SK-N-SH (cell line): ENCODE measurements around the gene PIBF1. TPM values are rescaled to one million over a fixed set of nuclear protein-coding genes. Genes with fewer than 3 reads are reported as not detected.
A peak's percentile ranks its signal among the peaks of the same experiment; 100 is the strongest.

ENCODE experiments used
- CTCF ChIA-PET: fragments of 300-600, 350-600 bp; formaldehyde crosslinking; extraction: SDS; loops from one replicate; lab custom pipeline; 2021; lab: Yijun Ruan, JAX
- POLR2A ChIA-PET: fragments of 350-600 bp; sonication (Branson Sonifier 250); formaldehyde crosslinking; extraction: SDS; loops from one replicate; lab custom pipeline; 2020; ENCODE audit warnings: antibody characterized with exemption, inconsistent platforms; lab: Yijun Ruan, JAX
- DNase-seq: peaks from one replicate; pipeline ENCODE4 v3.0.0; 2012
- H2AFZ ChIP-seq: fragments of 200-600 bp; sonication (generic); 2 replicates; pipeline ENCODE4 v1.8.1; 2016; ENCODE audit warnings: antibody characterized with exemption, mild to moderate bottlenecking, low read depth
- H3F3A ChIP-seq: fragments of 200-600 bp; sonication (generic); replicated peaks from 2 replicates; pipeline ENCODE3; 2016; ENCODE audit warnings: antibody characterized with exemption, mild to moderate bottlenecking; ENCODE audit not compliant: insufficient read depth
- H3K27ac ChIP-seq, 2 experiments: fragments of 200-500 bp in 1 of 2; fragments of 200-600 bp in 1 of 2; sonication (Bioruptor generic) in 1 of 2; sonication (generic), shearing (Covaris generic) in 1 of 2; 2 replicates each; pipeline versions ENCODE4 v1.5.1 to v1.6.1; 2014 to 2016; ENCODE audit warnings: low read depth in 2 of 2, inconsistent platforms in 1 of 2, low read length in 1 of 2, mild to moderate bottlenecking in 1 of 2, mixed read lengths in 1 of 2
- H3K27me3 ChIP-seq: fragments of 200-600 bp; sonication (generic), shearing (Covaris generic); 2 replicates; pipeline ENCODE4 v1.6.1; 2016; ENCODE audit warnings: mixed run types; ENCODE audit not compliant: insufficient read depth
- H3K36me3 ChIP-seq, 2 experiments: fragments of 200-500 bp in 1 of 2; fragments of 200-600 bp in 1 of 2; sonication (Bioruptor generic) in 1 of 2; sonication (generic) in 1 of 2; replicated peaks in 1 of 2; 2 replicates each; pipeline versions ENCODE3 to v1.5.1; 2014 to 2016; ENCODE audit warnings: low read length in 1 of 2, mild to moderate bottlenecking in 1 of 2; ENCODE audit not compliant: insufficient read depth in 2 of 2, control insufficient read depth in 1 of 2
- H3K4me1 ChIP-seq, 2 experiments: fragments of 200-500 bp in 1 of 2; fragments of 200-600 bp in 1 of 2; sonication (Bioruptor generic) in 1 of 2; sonication (generic), shearing (Covaris generic) in 1 of 2; 2 replicates each; pipeline versions ENCODE4 v1.5.1 to v1.6.1; 2014 to 2016; ENCODE audit warnings: low read depth in 1 of 2, low read length in 1 of 2, mixed run types in 1 of 2; ENCODE audit not compliant: insufficient read depth in 2 of 2, control insufficient read depth in 1 of 2
- H3K4me2 ChIP-seq: fragments of 200-600 bp; sonication (generic), shearing (Covaris generic); 2 replicates; pipeline ENCODE4 v1.6.1; 2017; ENCODE audit warnings: mixed run types
- H3K4me3 ChIP-seq, 2 experiments: fragments of 200-500 bp in 1 of 2; fragments of 200-600 bp in 1 of 2; sonication (Bioruptor generic) in 1 of 2; sonication (generic), shearing (Covaris generic) in 1 of 2; 2 replicates each; pipeline versions ENCODE4 v1.5.1 to v1.8.1; 2014 to 2016; ENCODE audit warnings: low read depth in 2 of 2, inconsistent platforms in 1 of 2, low read length in 1 of 2, mild to moderate bottlenecking in 1 of 2, mixed read lengths in 1 of 2, moderate library complexity in 1 of 2
- H3K79me2 ChIP-seq: fragments of 200-600 bp; sonication (generic); 2 replicates; pipeline ENCODE4 v1.8.1; 2017; ENCODE audit warnings: mild to moderate bottlenecking; ENCODE audit not compliant: insufficient read depth
- H3K9ac ChIP-seq: fragments of 200-600 bp; sonication (generic); 2 replicates; pipeline ENCODE4 v1.6.1; 2017; ENCODE audit warnings: mixed run types
- H3K9me2 ChIP-seq: fragments of 200-600 bp; sonication (generic); 2 replicates; pipeline ENCODE4 v1.6.1; 2017; ENCODE audit warnings: mixed run types
- H3K9me3 ChIP-seq: fragments of 200-600 bp; sonication (generic); 2 replicates; pipeline ENCODE4 v1.6.1; 2017; ENCODE audit warnings: mixed run types, mild to moderate bottlenecking, moderate library complexity
- H4K20me1 ChIP-seq: fragments of 200-600 bp; sonication (generic); 2 replicates; pipeline ENCODE4 v1.6.1; 2017; ENCODE audit warnings: mild to moderate bottlenecking, mixed run types; ENCODE audit not compliant: insufficient read depth
- CHD2 ChIP-seq: fragments of 150-350 bp; IDR thresholded peaks from 2 replicates; pipeline ENCODE4 v1.6.1; 2018; ENCODE audit warnings: low read length; ENCODE audit not compliant: partially characterized antibody
- ELF1 ChIP-seq: IDR thresholded peaks from 2 replicates; pipeline ENCODE4 v1.4.0; 2012
- EZH2phosphoT487 ChIP-seq: fragments of 200-600 bp; sonication (generic); IDR thresholded peaks from 2 replicates; pipeline ENCODE4 v1.6.1; 2017; ENCODE audit warnings: low read depth, mixed run types, mild to moderate bottlenecking, antibody characterized with exemption, moderate library complexity, borderline replicate concordance
- FOXJ3 ChIP-seq: sonication (generic); formaldehyde crosslinking; IDR thresholded peaks from 2 replicates; pipeline ENCODE4 v1.5.1; 2020; ENCODE audit warnings: mild to moderate bottlenecking, missing genetic modification reagents
- FOXM1 ChIP-seq: IDR thresholded peaks from 2 replicates; pipeline ENCODE4 v1.4.0; 2012; ENCODE audit warnings: low read depth, mild to moderate bottlenecking
- GABPA ChIP-seq: IDR thresholded peaks from 2 replicates; pipeline ENCODE4 v1.4.0; 2012; ENCODE audit warnings: low read depth, mild to moderate bottlenecking
- GATA2 ChIP-seq: sonication (generic); formaldehyde crosslinking; IDR thresholded peaks from 2 replicates; pipeline ENCODE4 v1.5.0; 2020; ENCODE audit warnings: mild to moderate bottlenecking, missing genetic modification reagents
- IRF3 ChIP-seq: fragments of 150-350 bp; IDR thresholded peaks from 2 replicates; pipeline ENCODE4 v1.6.1; 2016; ENCODE audit warnings: mild to moderate bottlenecking, low read depth, low read length
- MAX ChIP-seq: IDR thresholded peaks from 2 replicates; pipeline ENCODE4 v1.4.0; 2012; ENCODE audit warnings: low read depth
- MXI1 ChIP-seq: IDR thresholded peaks from 2 replicates; pipeline ENCODE4 v1.6.1; 2012; ENCODE audit warnings: mild to moderate bottlenecking, low read depth, low read length, improper control_type of control experiment
- NRF1 ChIP-seq: IDR thresholded peaks from 2 replicates; pipeline ENCODE4 v1.6.1; 2012; ENCODE audit warnings: low read depth, mild to moderate bottlenecking, low read length
- PBX3 ChIP-seq: IDR thresholded peaks from 2 replicates; pipeline ENCODE4; 2012
- POLR2AphosphoS5 ChIP-seq: IDR thresholded peaks from 2 replicates; pipeline ENCODE4 v1.6.1; 2012; ENCODE audit warnings: low read depth, low read length
- RCOR1 ChIP-seq: fragments of 150-350 bp; IDR thresholded peaks from 2 replicates; pipeline ENCODE4 v1.6.1; 2017; ENCODE audit warnings: antibody characterized with exemption, low read length
- RFX5 ChIP-seq: IDR thresholded peaks from 2 replicates; pipeline ENCODE4 v1.6.1; 2012; ENCODE audit warnings: mild to moderate bottlenecking, improper control_type of control experiment, low read length
- RXRA ChIP-seq: IDR thresholded peaks from 2 replicates; pipeline ENCODE4 v1.4.0; 2012; ENCODE audit warnings: low read depth, mild to moderate bottlenecking, borderline replicate concordance
- SMC3 ChIP-seq: IDR thresholded peaks from 2 replicates; pipeline ENCODE4 v1.6.1; 2012; ENCODE audit warnings: low read depth, low read length, improper control_type of control experiment
- TAF1 ChIP-seq: IDR thresholded peaks from 2 replicates; pipeline ENCODE4 v1.6.1; 2012; ENCODE audit warnings: low read depth, mild to moderate bottlenecking, low read length, moderate library complexity, borderline replicate concordance
- TEAD4 ChIP-seq: IDR thresholded peaks from 2 replicates; pipeline ENCODE4 v1.4.0; 2012; ENCODE audit warnings: mild to moderate bottlenecking, borderline replicate concordance; ENCODE audit not compliant: insufficient read depth
- USF2 ChIP-seq: fragments of 150-350 bp; IDR thresholded peaks from 2 replicates; pipeline ENCODE4 v1.6.1; 2017; ENCODE audit warnings: antibody characterized with exemption, low read length, low read depth, borderline replicate concordance
- YY1 ChIP-seq: IDR thresholded peaks from 2 replicates; pipeline ENCODE4 v1.4.0; 2012; ENCODE audit warnings: low read depth, mild to moderate bottlenecking
- WGBS: methylation state at CpG from one replicate; pipeline ENCODE4 v1.1.6; 2017; ENCODE audit warnings: low lambda C conversion rate; 5-methylcytosine and 5-hydroxymethylcytosine counted together
- polyA plus RNA-seq, 3 experiments: library from polyadenylated mRNA; depleted of rRNA; stranded (reverse); fragments of >200 nt; gene quantifications; 2 replicates each; pipeline ENCODE4 v1.2.3, GENCODE V29; 2012

PIBF1 gene
- polyA plus RNA-seq, 1 of the 3 experiments (the other 2 are of a cell fraction) = 3.9 TPM

GRCh38 chr13:72745260-72745659, 36.7 kb upstream of the PIBF1 start (continued):
- no peak for TF ChIP-seq RCOR1

- Histone ChIP-seq H3K27ac (no peak overlapping the region), H3K9ac (no peak overlapping the region), H3K4me2 (no peak overlapping the region), H3K9me3 (no peaks in the 10 kb centered on the region), H3K4me1 (no peaks in the 10 kb centered on the region), H3K36me3 (peaks cover 67 to 75% of the 10 kb centered on the region in 2 experiments), H3F3A (peaks cover 5% of the 10 kb centered on the region), H3K79me2 (peaks cover 60% of the 10 kb centered on the region), H3K4me3 (no peak overlapping the region), H3K9me2 (no peaks in the 10 kb centered on the region), H3K27me3 (no peaks in the 10 kb centered on the region), H2AFZ (no peak overlapping the region), H4K20me1 (no peaks in the 10 kb centered on the region)
- ChIA-PET CTCF (interaction anchor here (1.2 kb wide), 1 partner anchor 18 kb away, joined by 3 read pairs; no protein-coding TSS in a partner anchor), POLR2A (no interaction called here)
- DNase-seq = no peak
- no peak for TF ChIP-seq GABPA
- TF ChIP-seq TAF1 = no peak
- no peak for TF ChIP-seq IRF3
- no peak for TF ChIP-seq NRF1
- TF ChIP-seq FOXJ3 (CRISPR knock-in tag) = no peak
- no peak for TF ChIP-seq GATA2 (CRISPR knock-in tag)
- TF ChIP-seq RXRA = no peak
- TF ChIP-seq MAX = no peak
- TF ChIP-seq PBX3 = no peak
- TF ChIP-seq ELF1 = no peak
- TF ChIP-seq EZH2phosphoT487 = no peak
- no peak for TF ChIP-seq CHD2
- TF ChIP-seq SMC3 = no peak
- TF ChIP-seq POLR2AphosphoS5 = no peak
- no peak for TF ChIP-seq RFX5
Measured at GRCh38 chr13:72751220-72751619, 30.7 kb upstream of the PIBF1 start.

GRCh38 chr13:72754111-72754510, 27.8 kb upstream of the PIBF1 start:
- Histone ChIP-seq H2AFZ (no peak overlapping the region), H3K27me3 (no peaks in the 10 kb centered on the region), H3K79me2 (peaks cover 43% of the 10 kb centered on the region), H3K4me1 (no peaks in the 10 kb centered on the region), H4K20me1 (no peaks in the 10 kb centered on the region), H3K9me2 (no peaks in the 10 kb centered on the region), H3K4me3 (no peak overlapping the region), H3K4me2 (no peak overlapping the region), H3F3A (peaks cover 16% of the 10 kb centered on the region), H3K9me3 (no peaks in the 10 kb centered on the region), H3K9ac (no peak overlapping the region), H3K27ac (peak overlapping the region in 1 of 2 experiments; percentile 12; a peak in 1 of 4 replicates), H3K36me3 (peaks cover 73 to 77% of the 10 kb centered on the region in 2 experiments)
- WGBS = 85% methylated on average over 6 of the region's 6 CpGs
- POLR2A ChIA-PET = no interaction called here
- DNase-seq = no peak
- CTCF ChIA-PET = no interaction called here
- TF ChIP-seq FOXM1 (no peak), USF2 (no peak), IRF3 (no peak), TEAD4 (no peak), POLR2AphosphoS5 (no peak), YY1 (no peak), CHD2 (no peak), MXI1 (no peak), MAX (no peak), RCOR1 (no peak), NRF1 (no peak)
